Transverse colon (tissue), 4 donors: ENCODE results near the gene NOL7. TPM values are rescaled to one million over a fixed set of nuclear protein-coding genes. Genes with fewer than 3 reads are reported as not detected.

Source experiments
- DNase-seq: peaks from one replicate; pipeline ENCODE4 v3.0.0-alpha.2; 2019
- H3K27ac ChIP-seq, 4 donors: fragments of 200-600 bp; sonication (generic); 2 replicates each; pipeline ENCODE4 v1.5.1; 2016 to 2018; ENCODE audit warnings: inconsistent platforms in 4 of 4
- H3K27me3 ChIP-seq: fragments of 200-600 bp; sonication (generic); 2 replicates; pipeline ENCODE4 v1.5.1; 2017; ENCODE audit warnings: inconsistent platforms
- H3K36me3 ChIP-seq, 4 donors: fragments of 200-600 bp; sonication (generic); 2 replicates each; pipeline ENCODE4 v1.5.1; 2017 to 2019; ENCODE audit warnings: inconsistent platforms in 4 of 4
- H3K4me1 ChIP-seq, 4 donors: fragments of 200-600 bp; sonication (generic); 2 replicates each; pipeline ENCODE4 v1.5.1; 2017 to 2020; ENCODE audit warnings: inconsistent platforms in 4 of 4
- H3K4me3 ChIP-seq, 4 donors: fragments of 200-600 bp; sonication (generic); 1 replicate in 1 of 4; 2 replicates in 3 of 4; pipeline versions ENCODE4 v1.5.1 to v1.6.1; 2017 to 2019; ENCODE audit warnings: inconsistent platforms in 4 of 4
- H3K9me3 ChIP-seq, 2 donors: fragments of 200-600 bp; sonication (generic); 2 replicates each; pipeline ENCODE4 v1.5.1; 2017 to 2019; ENCODE audit warnings: inconsistent platforms in 2 of 2
- CTCF ChIP-seq, 5 experiments: fragments of 200-600 bp in 3 of 5; fragments of 450-650 bp in 2 of 5; sonication (generic) in 3 of 5; IDR thresholded peaks; 1 replicate in 2 of 5; 2 replicates in 3 of 5; pipeline ENCODE4 v1.5.1; 2016 to 2017; ENCODE audit warnings: antibody characterized with exemption in 5 of 5, inconsistent platforms in 3 of 5, mild to moderate bottlenecking in 2 of 5, moderate library complexity in 1 of 5
- EP300 ChIP-seq: sonication (generic); formaldehyde crosslinking; IDR thresholded peaks from one replicate; pipeline ENCODE4 v1.6.1; 2017; ENCODE audit warnings: antibody characterized with exemption, low read depth
- POLR2A ChIP-seq: fragments of 450-650 bp; IDR thresholded peaks from one replicate; pipeline ENCODE4 v1.6.1; 2016; ENCODE audit warnings: antibody characterized with exemption, mild to moderate bottlenecking, moderate library complexity
- POLR2AphosphoS5 ChIP-seq, 3 donors: sonication (generic); formaldehyde crosslinking; IDR thresholded peaks; one replicate each; pipeline ENCODE4 v1.6.1; 2016; ENCODE audit warnings: antibody characterized with exemption in 3 of 3
- WGBS, 2 donors: methylation state at CpG; one replicate each; pipeline ENCODE4 v1.1.5; 2018; ENCODE audit warnings: low coverage in 1 of 2; 5-methylcytosine and 5-hydroxymethylcytosine counted together
- in situ Hi-C, 4 donors: fragments of 200-750 bp; cut with MboI; loops; one replicate each; pipeline versions ENCODE4 v1.15.0 to v1.15.1; 2017; ENCODE audit warnings: low sequenced_read_pairs in 3 of 4, low pct_ligation_motif_present in 1 of 4, low pct_unique_long_range_greater_than_20kb in 1 of 4
- intact Hi-C: fragments of 100-400 bp; cut with DNase I; formaldehyde crosslinking; loops from one replicate; pipeline ENCODE4 v1.15.1; 2023; ENCODE audit warnings: low total_unique reads
- total RNA-seq, 4 donors: library from RNA; depleted of rRNA; stranded (reverse); fragments of >200 nt; gene quantifications; one replicate each; pipeline ENCODE4 v1.1.0, GENCODE V29; 2016

The NOL7 gene
- total RNA-seq, 4 donors from 2014 or later: 44.1 to 159 (median 86.6) TPM

- Histone ChIP-seq H3K4me1 (peaks cover 3 to 67% (median 13%) of the 10 kb centered on the region in 4 donors), H3K27me3 (no peaks in the 10 kb centered on the region), H3K4me3 (no peak overlapping the region), H3K27ac (no peak overlapping the region), H3K36me3 (no peaks in the 10 kb centered on the region), H3K9me3 (no peaks in the 10 kb centered on the region)
- intact Hi-C loops (no loop called here), in situ Hi-C loops (no loop called here)
- TF ChIP-seq POLR2AphosphoS5 (IDR thresholded peaks at IDR 0.05) (no peak), POLR2A (no peak), EP300 (no peak), CTCF (IDR thresholded peaks at IDR 0.05) (no peak)
- DNase-seq: no peak
- whole genome bisulfite sequencing, 2 donors: 69 to 73% methylated on average over 2 of the region's 2 CpGs
Observed at GRCh38 chr6:13668291-13668928, 53.3 kb downstream of the NOL7 start.

DNA sequence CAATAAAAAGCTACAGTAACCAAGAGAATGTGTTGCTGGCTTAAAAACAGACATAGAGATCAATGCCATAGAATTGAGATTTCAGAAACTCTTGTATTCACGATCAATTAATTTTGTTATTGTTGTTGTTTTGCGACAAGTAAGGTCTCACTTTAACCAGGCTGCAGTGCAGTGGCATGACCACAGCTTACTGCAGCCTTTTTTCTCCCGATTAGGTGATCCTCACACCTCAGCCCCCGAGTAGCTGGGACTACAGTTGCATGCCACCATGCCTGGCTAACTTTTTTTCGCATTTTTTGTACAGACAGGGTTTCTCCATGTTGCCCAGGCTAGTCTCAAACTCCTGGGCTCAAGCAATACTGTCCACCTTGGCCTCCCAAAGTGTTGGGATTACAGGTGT, 54.3 kb downstream of the NOL7 start:
- WGBS, 2 donors: 91 to 97% methylated on average over 5 of the region's 5 CpGs
- H3K27me3 ChIP-seq: no peaks in the 10 kb centered on the region
- in situ Hi-C loops (no loop called here), intact Hi-C loops (no loop called here)
- H3K4me1 ChIP-seq: peaks cover 3 to 59% (median 13%) of the 10 kb centered on the region in 4 donors
- DNase-seq: no peak
- no peak overlapping the region for H3K4me3 ChIP-seq
- no peak overlapping the region for H3K27ac ChIP-seq
- TF ChIP-seq POLR2AphosphoS5 (IDR thresholded peaks at IDR 0.05): no peak
- no peak for TF ChIP-seq EP300
- no peak for TF ChIP-seq POLR2A
- TF ChIP-seq CTCF (IDR thresholded peaks at IDR 0.05): no peak
- H3K9me3 ChIP-seq: no peaks in the 10 kb centered on the region
- H3K36me3 ChIP-seq: no peaks in the 10 kb centered on the region

Other genes starting within 250 kb of the NOL7 start
- 10 to 100 TPM in 3 of 4 donors, 1 to 10 TPM in 1; 8.4 to 36.7 (median 19.9) TPM for gene GFOD1, start 127.7 kb upstream of the NOL7 start, total RNA-seq
- 10 to 100 TPM; 10.1 to 21.0 (median 13.9) TPM for gene SIRT5, start 40.7 kb upstream of the NOL7 start, total RNA-seq
- 10 to 100 TPM; 17.9 to 40.8 (median 37.4) TPM for gene RANBP9, start 96.5 kb downstream of the NOL7 start, total RNA-seq
- gene MCUR1, start 199.2 kb downstream of the NOL7 start, total RNA-seq: 10 to 100 TPM; 25.7 to 58.7 (median 31.1) TPM